GM23248 (cell line): Measurements from ENCODE around the gene USP36. TPM values are rescaled to one million over a fixed set of nuclear protein-coding genes. Genes with fewer than 3 reads are reported as not detected.

Experiments used
- DNase-seq: peaks from one replicate; pipeline ENCODE4 v3.0.0-alpha.2; 2015
- H2AFZ ChIP-seq: fragments of 200-600 bp; sonication (generic); 2 replicates; pipeline ENCODE4 v1.6.1; 2016; ENCODE audit warnings: antibody characterized with exemption
- H3F3A ChIP-seq: fragments of 200-600 bp; sonication (generic); 2 replicates; pipeline ENCODE4 v1.6.1; 2016; ENCODE audit warnings: mild to moderate bottlenecking, antibody characterized with exemption, mixed run types; ENCODE audit not compliant: insufficient read depth
- H3K27ac ChIP-seq: fragments of 200-600 bp; sonication (generic); 2 replicates; pipeline ENCODE4 v1.5.1; 2016; ENCODE audit warnings: mild to moderate bottlenecking
- H3K27me3 ChIP-seq: fragments of 200-600 bp; sonication (generic); replicated peaks from 2 replicates; pipeline ENCODE4 v1.6.1; 2016; ENCODE audit warnings: mild to moderate bottlenecking; ENCODE audit not compliant: insufficient read depth
- H3K36me3 ChIP-seq: fragments of 200-600 bp; sonication (generic); 2 replicates; pipeline ENCODE4 v1.6.1; 2016; ENCODE audit warnings: low read depth, mild to moderate bottlenecking
- H3K4me1 ChIP-seq: fragments of 200-600 bp; sonication (generic); 2 replicates; pipeline ENCODE4 v1.6.1; 2016; ENCODE audit warnings: mild to moderate bottlenecking; ENCODE audit not compliant: insufficient read depth
- H3K4me2 ChIP-seq: fragments of 200-600 bp; sonication (generic); one replicate; pipeline ENCODE4 v1.6.1; 2016; ENCODE audit warnings: mild to moderate bottlenecking; ENCODE audit not compliant: unreplicated experiment
- H3K4me3 ChIP-seq: fragments of 200-600 bp; sonication (generic); 2 replicates; pipeline ENCODE4 v1.5.1; 2016; ENCODE audit warnings: mild to moderate bottlenecking
- H3K79me2 ChIP-seq: fragments of 200-600 bp; sonication (generic); 2 replicates; pipeline ENCODE4 v1.6.1; 2016; ENCODE audit warnings: mild to moderate bottlenecking; ENCODE audit not compliant: insufficient read depth
- H3K9ac ChIP-seq: fragments of 200-600 bp; sonication (generic); 2 replicates; pipeline ENCODE4 v1.6.1; 2016; ENCODE audit warnings: mild to moderate bottlenecking
- H3K9me2 ChIP-seq: fragments of 200-600 bp; sonication (generic); 2 replicates; pipeline ENCODE4 v1.6.1; 2016; ENCODE audit warnings: mixed run types, mild to moderate bottlenecking, moderate library complexity; ENCODE audit not compliant: insufficient read depth
- H3K9me3 ChIP-seq: fragments of 200-600 bp; sonication (generic); one replicate; pipeline ENCODE4 v1.6.1; 2017; ENCODE audit warnings: low read depth
- H4K20me1 ChIP-seq: fragments of 200-600 bp; sonication (generic); 2 replicates; pipeline ENCODE4 v1.6.0; 2016; ENCODE audit not compliant: insufficient read depth
- EZH2 ChIP-seq: fragments of 200-600 bp; sonication (generic); IDR thresholded peaks from 2 replicates; pipeline ENCODE4 v1.6.1; 2018; ENCODE audit warnings: antibody characterized with exemption, mild to moderate bottlenecking; ENCODE audit not compliant: insufficient read depth, poor library complexity, severe bottlenecking
- EZH2phosphoT487 ChIP-seq: fragments of 200-600 bp; sonication (generic); IDR thresholded peaks from 2 replicates; pipeline ENCODE4 v1.6.1; 2018; ENCODE audit warnings: antibody characterized with exemption, moderate library complexity, mild to moderate bottlenecking, low read depth; ENCODE audit not compliant: insufficient read depth
- WGBS, 2 experiments: methylation state at CpG; one replicate each; pipeline ENCODE4 v1.1.6; 2015 to 2017; ENCODE audit warnings: low lambda C conversion rate in 2 of 2, low coverage in 1 of 2; ENCODE audit errors: missing lambda C conversion rate in 2 of 2; 5-methylcytosine and 5-hydroxymethylcytosine counted together
- in situ Hi-C: fragments of 300-500 bp; cut with MboI; formaldehyde crosslinking; loops from 2 replicates; pipeline ENCODE4 v1.15.0; 2020
- polyA plus RNA-seq: library from polyadenylated mRNA; unstranded; fragments of >200 nt; fragmentation: Nextera tagmentation; extraction: Ambion mirVana; gene quantifications from 2 replicates; pipeline ENCODE4 v1.2.1, GENCODE V29; 2016
- total RNA-seq: library from RNA; depleted of rRNA; stranded (reverse); fragments of >200 nt; shearing (Covaris generic); gene quantifications from 2 replicates; pipeline ENCODE4 v1.2.3, GENCODE V29; 2014

The USP36 gene
- total and polyA plus RNA-seq, 2 experiments from 2014 or later: 19.9 to 30.2 TPM

DNA sequence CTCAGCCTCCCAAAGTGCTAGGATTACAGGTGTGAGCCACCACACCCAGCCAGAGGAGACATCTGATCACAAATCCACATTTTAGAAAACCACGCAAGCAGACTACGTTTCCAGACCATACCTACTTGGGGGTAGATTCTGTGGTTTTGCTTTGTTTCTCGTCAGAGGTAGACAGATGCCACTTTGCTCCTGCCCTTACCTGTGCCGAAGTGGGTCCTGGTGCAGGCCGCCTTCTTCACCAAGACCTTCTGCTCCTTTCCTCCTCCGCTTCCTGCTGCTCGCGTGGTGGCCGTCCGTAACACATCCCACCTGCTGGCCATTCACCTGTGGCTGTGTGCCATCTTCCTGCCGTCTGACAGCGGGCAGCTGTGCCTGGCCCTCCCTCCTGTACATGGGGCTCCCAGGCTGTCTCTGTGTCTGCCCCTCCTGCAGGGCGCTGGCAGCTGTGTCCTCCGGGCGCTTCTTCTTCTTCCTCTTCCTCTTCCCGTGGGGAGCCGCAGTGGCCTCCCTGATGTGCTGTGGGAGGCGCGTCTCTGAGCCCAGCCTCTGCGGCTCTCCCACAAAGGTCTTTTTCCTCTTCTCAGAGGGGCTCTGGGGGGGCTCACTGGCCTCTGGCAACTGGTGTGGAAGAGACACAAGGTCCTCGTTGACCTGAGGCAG, 37.3 kb downstream of the USP36 start:
- TF ChIP-seq EZH2phosphoT487 (no peak), EZH2 (no peak)

DNA sequence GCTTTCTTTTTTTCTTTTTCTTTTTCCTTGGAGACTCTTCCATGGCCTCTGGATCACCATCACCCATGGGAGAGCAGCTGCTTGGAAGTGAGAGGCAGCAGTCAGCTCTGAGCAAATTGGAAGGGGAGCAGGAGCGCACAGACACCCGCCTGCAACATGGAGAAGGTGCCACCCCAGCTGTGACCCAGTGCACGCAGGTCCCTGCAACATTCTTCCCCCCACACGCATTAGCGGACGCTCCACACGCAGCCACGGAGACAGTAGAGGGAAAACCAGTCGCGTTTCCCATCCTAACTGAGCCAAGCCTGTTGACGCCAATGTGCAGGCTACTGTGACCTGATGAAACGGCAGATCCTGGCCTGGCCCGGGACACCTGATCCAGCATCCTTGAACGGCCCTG, 38.2 kb downstream of the USP36 start:
- peaks cover 38% of the 10 kb centered on the region; the same call in 1 of the 2 replicates for H3K36me3 ChIP-seq
- WGBS, 2 experiments: 97% methylated on average over 14 of the region's 14 CpGs
- no peak overlapping the region for H3K9ac ChIP-seq

More for the DNA sequence above, 37.3 kb downstream of the USP36 start:
- Histone ChIP-seq H3K36me3 (peaks cover 37% of the 10 kb centered on the region; the same call in 1 of the 2 replicates), H3K27me3 (no peaks in the 10 kb centered on the region), H3K9me3 (no peaks in the 10 kb centered on the region), H3K79me2 (peaks cover 53% of the 10 kb centered on the region), H3K9me2 (no peaks in the 10 kb centered on the region), H3K4me3 (no peak overlapping the region), H4K20me1 (no peaks in the 10 kb centered on the region), H3F3A (peaks cover 5% of the 10 kb centered on the region; the same call in 1 of the 2 replicates), H3K27ac (no peak overlapping the region), H3K4me1 (0 out of 2 replicates have a peak, but pooled peaks cover 6% of the 10 kb centered on the region), H3K9ac (no peak overlapping the region), H3K4me2 (no peak overlapping the region), H2AFZ (no peak overlapping the region)
- DNase-seq: no peak
- WGBS, 2 experiments: 93% methylated on average over 21 of the region's 21 CpGs
- in situ Hi-C loops: no loop called here

DNA sequence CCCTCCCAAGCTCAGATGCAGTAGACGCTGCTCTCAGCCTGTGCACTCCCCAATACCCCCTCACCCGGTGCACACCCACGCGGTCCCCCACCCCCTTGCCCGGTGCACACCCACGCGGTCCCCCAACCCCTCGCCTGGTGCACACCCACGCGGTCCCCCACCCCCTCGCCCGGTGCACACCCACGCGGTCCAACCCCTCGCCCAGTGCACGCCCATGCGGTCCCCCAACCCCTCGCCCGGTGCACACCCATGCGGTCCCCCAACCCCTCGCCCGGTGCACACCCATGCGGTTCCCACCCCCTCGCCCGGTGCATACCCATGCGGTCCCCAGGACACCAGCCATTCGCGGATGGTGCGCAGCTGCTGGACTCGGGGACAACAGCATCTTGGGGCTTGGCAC, 38.6 kb downstream of the USP36 start:
- H4K20me1 ChIP-seq: no peaks in the 10 kb centered on the region
- peaks cover 38% of the 10 kb centered on the region; the same call in 1 of the 2 replicates for H3K36me3 ChIP-seq
- in situ Hi-C loops: no loop called here
- TF ChIP-seq EZH2phosphoT487 (no peak), EZH2 (no peak)
- H3K4me2 ChIP-seq: no peak overlapping the region
- H3K4me1 ChIP-seq: 0 out of 2 replicates have a peak, but pooled peaks cover 12% of the 10 kb centered on the region
- 92 to 95% methylated on average over 11 to 30 of the region's 30 CpGs for WGBS, 2 experiments
- no peaks in the 10 kb centered on the region for H3K27me3 ChIP-seq
- no peak overlapping the region for H3K27ac ChIP-seq
- H3F3A ChIP-seq: no peaks in the 10 kb centered on the region; the same call in 1 of the 2 replicates
- H3K9me3 ChIP-seq: no peaks in the 10 kb centered on the region
- H2AFZ ChIP-seq: no peak overlapping the region
- DNase-seq: no peak
- H3K9ac ChIP-seq: no peak overlapping the region
- peaks cover 48% of the 10 kb centered on the region for H3K79me2 ChIP-seq
- no peak overlapping the region for H3K4me3 ChIP-seq
- no peaks in the 10 kb centered on the region for H3K9me2 ChIP-seq

More for the DNA sequence above, 38.2 kb downstream of the USP36 start:
- TF ChIP-seq EZH2 (no peak), EZH2phosphoT487 (no peak)
- in situ Hi-C loops: no loop called here
- H3K9me3 ChIP-seq: no peaks in the 10 kb centered on the region
- H3K4me1 ChIP-seq: 0 out of 2 replicates have a peak, but pooled peaks cover 12% of the 10 kb centered on the region
- H3K27ac ChIP-seq: no peak overlapping the region
- H3K4me3 ChIP-seq: no peak overlapping the region
- no peaks in the 10 kb centered on the region for H3K27me3 ChIP-seq
- no peak overlapping the region for H3K4me2 ChIP-seq
- H3K79me2 ChIP-seq: peaks cover 52% of the 10 kb centered on the region
- no peak overlapping the region for H2AFZ ChIP-seq
- H3K9me2 ChIP-seq: no peaks in the 10 kb centered on the region
- DNase-seq: no peak
- no peaks in the 10 kb centered on the region for H4K20me1 ChIP-seq
- H3F3A ChIP-seq: no peaks in the 10 kb centered on the region; the same call in 1 of the 2 replicates

DNA sequence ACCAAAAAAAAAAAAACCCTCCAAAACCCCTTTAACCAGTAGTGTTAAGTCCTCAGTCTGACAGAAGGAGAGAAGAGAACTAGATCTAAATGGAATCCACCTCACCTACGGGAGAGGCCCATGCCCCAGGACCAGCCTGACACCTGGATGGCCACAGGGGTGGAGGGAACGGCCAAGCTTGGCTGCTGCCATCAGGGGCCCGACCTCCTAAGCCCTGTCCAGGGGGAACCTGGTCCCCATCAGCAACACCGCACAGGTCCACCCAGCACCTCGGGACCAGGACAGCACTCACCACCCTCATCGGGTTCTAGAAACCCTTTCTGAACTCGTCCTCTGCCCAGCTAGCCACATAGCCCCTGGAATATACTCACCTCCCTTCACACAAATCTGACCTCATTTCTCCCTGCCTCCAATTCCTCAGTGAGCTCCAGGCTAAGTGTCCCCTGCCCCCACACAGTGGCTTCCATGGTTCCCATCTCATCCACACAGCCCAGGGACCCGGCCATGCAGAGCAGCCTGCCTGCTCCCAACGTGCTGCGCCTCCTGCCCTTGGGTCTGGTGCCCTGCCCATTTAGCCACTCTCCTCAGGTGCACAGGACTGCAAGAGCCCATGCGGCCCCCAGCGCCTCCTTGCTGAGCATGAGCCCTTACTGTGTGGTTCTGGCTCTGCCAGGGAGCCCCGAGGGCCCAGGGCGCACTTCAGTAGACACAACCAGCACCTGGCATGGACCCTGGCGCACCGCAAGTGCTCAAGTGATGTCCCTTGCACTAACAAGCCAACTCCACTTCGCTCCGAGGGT, 40.3 kb downstream of the USP36 start:
- 89 to 91% methylated on average over 18 of the region's 18 CpGs for WGBS, 2 experiments
- DNase-seq: no peak
- H3K79me2 ChIP-seq: peaks cover 34% of the 10 kb centered on the region; the same call in 1 of the 2 replicates
- no peaks in the 10 kb centered on the region for H3K9me3 ChIP-seq
- no peak overlapping the region for H3K27ac ChIP-seq
- H3K9me2 ChIP-seq: no peaks in the 10 kb centered on the region
- H3K36me3 ChIP-seq: peaks cover 39% of the 10 kb centered on the region
- H4K20me1 ChIP-seq: no peaks in the 10 kb centered on the region
- no peaks in the 10 kb centered on the region for H3K27me3 ChIP-seq
- no peak overlapping the region for H2AFZ ChIP-seq
- H3K9ac ChIP-seq: no peak overlapping the region
- 0 out of 2 replicates have a peak, but pooled peaks cover 12% of the 10 kb centered on the region for H3K4me1 ChIP-seq
- in situ Hi-C loops: no loop called here
- no peak overlapping the region for H3K4me3 ChIP-seq
- H3F3A ChIP-seq: no peaks in the 10 kb centered on the region; the same call in 1 of the 2 replicates
- TF ChIP-seq EZH2phosphoT487 (no peak), EZH2 (no peak)
- H3K4me2 ChIP-seq: no peak overlapping the region
